ENCODE data around the gene PTPRE. TPM values are rescaled to one million over a fixed set of nuclear protein-coding genes. Genes with fewer than 3 reads are reported as not detected.

The PTPRE gene
- total RNA-seq, 1 experiment from 2014 or later, result 0.70 TPM

DNA sequence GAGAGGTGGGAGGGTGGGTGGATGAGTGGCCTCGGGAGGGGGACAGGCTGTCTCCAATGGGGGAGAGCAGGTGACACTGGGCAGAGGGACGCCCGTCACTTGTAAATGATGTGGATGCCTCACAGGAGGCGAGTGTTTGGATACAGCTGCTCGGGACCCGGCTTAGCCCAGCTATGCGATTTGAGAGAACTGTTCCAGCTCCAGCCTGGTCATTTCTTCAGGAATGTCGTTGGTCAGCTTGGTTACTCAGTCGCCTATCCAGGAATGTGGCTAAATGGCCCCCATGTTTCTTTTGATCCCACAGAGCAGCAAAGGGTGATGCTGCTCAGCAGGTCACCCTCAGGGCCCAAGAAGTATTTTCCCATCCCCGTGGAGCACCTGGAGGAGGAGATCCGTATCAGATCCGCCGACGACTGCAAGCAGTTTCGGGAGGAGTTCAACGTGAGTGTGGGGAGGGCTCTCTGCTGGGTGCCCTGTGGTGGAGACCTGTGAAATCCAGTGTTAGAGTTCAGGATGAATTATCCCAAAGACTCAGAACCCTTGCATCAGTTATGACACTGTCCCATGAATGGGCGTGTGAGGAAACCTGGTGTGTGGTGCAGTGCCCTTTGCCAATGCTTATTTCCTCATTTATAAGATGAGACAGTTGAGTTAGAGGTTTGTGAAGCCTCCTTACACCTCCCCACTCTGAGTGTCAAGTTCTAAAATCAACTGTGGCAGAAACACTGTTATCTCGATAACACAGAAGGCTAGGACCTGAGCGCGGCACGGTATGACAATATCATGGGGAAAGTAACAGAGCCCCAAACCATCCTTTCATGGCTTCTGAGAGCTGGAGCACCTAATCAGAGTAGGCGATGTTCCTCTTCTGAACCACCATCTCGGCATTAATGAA lies 142.6 kb downstream of the PTPRE start:
- Histone ChIP-seq H3K9me3 (ENCODE audit: control insufficient read depth, low read depth, low read length) (no peaks in the 10 kb centered on the region), H3K79me1 (ENCODE audit: insufficient read depth, low read depth, low read length, poor library complexity, severe bottlenecking) (no peaks in the 10 kb centered on the region), H2BK5ac (ENCODE audit: insufficient read length, low read length) (no peak overlapping the region), H3K56ac (ENCODE audit: insufficient read length, low read depth, low read length) (no peak overlapping the region), H3K79me2 (ENCODE audit: insufficient read depth, low read length) (no peaks in the 10 kb centered on the region), H3K23me2 (ENCODE audit: insufficient read length, low read depth, low read length, poor library complexity, severe bottlenecking) (peaks cover 4% of the 10 kb centered on the region), H3K14ac (ENCODE audit: insufficient read depth, low read length) (no peak overlapping the region), H3K27me3 (ENCODE audit: insufficient read depth, low read length) (no peaks in the 10 kb centered on the region), H3K4me1 (ENCODE audit: insufficient read depth, low read length) (no peaks in the 10 kb centered on the region), H2AK5ac (ENCODE audit: insufficient read length, low read length) (no peak overlapping the region), H2AFZ (ENCODE audit: low read length) (no peak overlapping the region), H3K4me2 (ENCODE audit: insufficient read depth, insufficient read length, low read length) (no peak overlapping the region), H4K20me1 (ENCODE audit: control insufficient read depth, insufficient read depth, insufficient read length) (peaks cover 4% of the 10 kb centered on the region), H4K5ac (ENCODE audit: insufficient read length, low read depth, low read length) (no peak overlapping the region), H3T11ph (ENCODE audit: low read length) (no peak overlapping the region), H2BK20ac (ENCODE audit: low read depth, low read length, poor library complexity, severe bottlenecking) (no peak overlapping the region), H3K18ac (ENCODE audit: insufficient read length, low read depth, low read length) (no peak overlapping the region), H3K4ac (ENCODE audit: low read depth, low read length) (no peak overlapping the region), H2BK120ac (ENCODE audit: low read depth, low read length, poor library complexity, severe bottlenecking) (no peak overlapping the region), H2BK12ac (ENCODE audit: insufficient read length, low read depth, low read length) (no peak overlapping the region), H3K27ac (ENCODE audit: insufficient read length, low read depth, low read length) (no peak overlapping the region), H4K8ac (replicated peaks; ENCODE audit: insufficient read length, low read depth, low read length) (no peak overlapping the region), H3K23ac (ENCODE audit: insufficient read length, low read depth, low read length) (no peak overlapping the region), H4K91ac (ENCODE audit: insufficient read length, low read depth, low read length) (no peak overlapping the region), H3K9ac (ENCODE audit: extremely low read depth, insufficient read length, low read length) (no peak overlapping the region), H2BK15ac (ENCODE audit: low read depth, low read length) (no peak overlapping the region)
- Mint-ChIP-seq H3K27ac (no peak overlapping the region), H3K9me3 (no peaks in the 10 kb centered on the region), H3K27me3 (ENCODE audit: low read depth) (peaks cover 14% of the 10 kb centered on the region), H3K4me3 (no peak overlapping the region), H3K4me1 (peaks cover 11 to 19% of the 10 kb centered on the region in 2 experiments), H3K36me3 (ENCODE audit: insufficient read depth in 1 of 3, low read depth in 3 of 3) (no peaks in the 10 kb centered on the region)
- TF ChIP-seq CTCF (conservative IDR thresholded peaks at IDR 0.05), result no peak
- WGBS (ENCODE audit: extremely low coverage, insufficient read length, low lambda C conversion rate), result no CpG with 5 or more reads among the region's 23 CpGs
- DNase-seq, result no peak

Data from H9 (cell line).